GM23338 (cell line): ENCODE data around the gene TM9SF4.

Source experiments
- CREB1 ChIP-seq: fragments of 250-450 bp; sonication (Bioruptor Pico); IDR thresholded peaks from 2 replicates; pipeline ENCODE4 v1.5.0; 2020; ENCODE audit warnings: low read depth, mild to moderate bottlenecking, moderate library complexity
- CTCF ChIP-seq, 2 experiments: fragments of 200-600 bp in 1 of 2; sonication (generic) in 1 of 2; conservative IDR thresholded peaks; 2 replicates each; pipeline versions ENCODE4 v1.5.1 to v1.6.1; 2016 to 2017; ENCODE audit warnings: antibody characterized with exemption in 2 of 2, low read depth in 2 of 2, mild to moderate bottlenecking in 2 of 2, moderate library complexity in 1 of 2
- ETS1 ChIP-seq: IDR thresholded peaks from 2 replicates; pipeline ENCODE4 v1.6.1; 2016; ENCODE audit warnings: antibody characterized with exemption
- EZH2 ChIP-seq: fragments of 200-600 bp; sonication (generic); IDR thresholded peaks from one replicate; pipeline ENCODE4 v1.8.0; 2017; ENCODE audit warnings: antibody characterized with exemption, mild to moderate bottlenecking, low read depth; ENCODE audit not compliant: unreplicated experiment
- EZH2phosphoT487 ChIP-seq: fragments of 200-600 bp; sonication (generic); IDR thresholded peaks from one replicate; pipeline ENCODE4 v1.8.1; 2018; ENCODE audit warnings: antibody characterized with exemption; ENCODE audit not compliant: unreplicated experiment
- JUNB ChIP-seq: IDR thresholded peaks from one replicate; pipeline ENCODE4 v1.6.1; 2016; ENCODE audit warnings: antibody characterized with exemption; ENCODE audit not compliant: unreplicated experiment
- POLR2AphosphoS5 ChIP-seq: IDR thresholded peaks from 2 replicates; pipeline ENCODE4 v1.6.1; 2016; ENCODE audit warnings: antibody characterized with exemption, low read depth
- REST ChIP-seq: IDR thresholded peaks from one replicate; pipeline ENCODE4 v1.6.1; 2018; ENCODE audit warnings: antibody characterized with exemption; ENCODE audit not compliant: unreplicated experiment
- STAT1 ChIP-seq: IDR thresholded peaks from one replicate; pipeline ENCODE4 v1.6.1; 2016; ENCODE audit warnings: antibody characterized with exemption; ENCODE audit not compliant: unreplicated experiment
- ZNF114 ChIP-seq: fragments of 250-450 bp; sonication (Bioruptor Pico); IDR thresholded peaks from 2 replicates; pipeline ENCODE4 v1.5.0; 2020; ENCODE audit warnings: mild to moderate bottlenecking, moderate library complexity

- TF ChIP-seq EZH2: no peak
- no peak for TF ChIP-seq CTCF (conservative IDR thresholded peaks at IDR 0.05; ENCODE audit: low read depth in 2 of 2)
- TF ChIP-seq REST: no peak
- TF ChIP-seq JUNB: no peak
- TF ChIP-seq EZH2phosphoT487: no peak
- TF ChIP-seq STAT1: no peak
- TF ChIP-seq POLR2AphosphoS5: no peak
- TF ChIP-seq CREB1: no peak
- no peak for TF ChIP-seq ZNF114 (CRISPR knock-in tag)
- no peak for TF ChIP-seq ETS1
Observed at GRCh38 chr20:32195581-32195980, 86.1 kb downstream of the TM9SF4 start.
